GM18951 (cell line): Measurements from ENCODE around the gene TTC9B.

ENCODE experiments used
- POLR2A ChIP-seq: IDR thresholded peaks from 4 replicates; pipeline ENCODE4 v1.6.1; 2011; ENCODE audit warnings: mild to moderate bottlenecking; ENCODE audit not compliant: insufficient read length, insufficient read depth; ENCODE audit errors: extremely low read depth
- in situ Hi-C: fragments of 300-500 bp; cut with MboI; formaldehyde crosslinking; loops from one replicate; pipeline ENCODE4 v1.12.0; 2022; ENCODE audit warnings: low sequenced_read_pairs, mixed read lengths, inconsistent platforms; ENCODE audit not compliant: unreplicated experiment

TTC9B gene

GRCh38 chr19:40234429-40235237 is 16.4 kb upstream of the TTC9B start:
- in situ Hi-C loops: no loop called here

GRCh38 chr19:40233811-40234389 is 15.7 kb upstream of the TTC9B start:
- in situ Hi-C loops: no loop called here
- no peak for TF ChIP-seq POLR2A

More at GRCh38 chr19:40234429-40235237, 16.4 kb upstream of the TTC9B start:
- no peak for TF ChIP-seq POLR2A

GRCh38 chr19:40232949-40233810 is 15.0 kb upstream of the TTC9B start:
- TF ChIP-seq POLR2A: no peak
- in situ Hi-C loops: no loop called here

GRCh38 chr19:40232479-40232878 is 14.3 kb upstream of the TTC9B start:
- TF ChIP-seq POLR2A: no peak
- in situ Hi-C loops: no loop called here

- no peak for TF ChIP-seq POLR2A
- in situ Hi-C loops: no loop called here
Measured at GRCh38 chr19:40231544-40232424, 13.6 kb upstream of the TTC9B start.

GRCh38 chr19:40231057-40231456 is 12.9 kb upstream of the TTC9B start:
- in situ Hi-C loops: no loop called here

GRCh38 chr19:40229926-40230417 is 11.8 kb upstream of the TTC9B start:
- in situ Hi-C loops: no loop called here
- no peak for TF ChIP-seq POLR2A

More at GRCh38 chr19:40231057-40231456, 12.9 kb upstream of the TTC9B start:
- TF ChIP-seq POLR2A: no peak

GRCh38 chr19:40229484-40229883 is 11.3 kb upstream of the TTC9B start:
- in situ Hi-C loops: no loop called here

GRCh38 chr19:40228863-40229262 is 10.7 kb upstream of the TTC9B start:
- no peak for TF ChIP-seq POLR2A
- in situ Hi-C loops: no loop called here

More at GRCh38 chr19:40229484-40229883, 11.3 kb upstream of the TTC9B start:
- TF ChIP-seq POLR2A: no peak

GRCh38 chr19:40228346-40228745 is 10.2 kb upstream of the TTC9B start:
- TF ChIP-seq POLR2A: no peak
- in situ Hi-C loops: no loop called here

- TF ChIP-seq POLR2A: no peak
- in situ Hi-C loops: no loop called here
Measured at GRCh38 chr19:40225440-40226305, 7.5 kb upstream of the TTC9B start.
